Transverse colon (tissue), 3 donors: ENCODE measurements around the gene STYXL1.

ENCODE experiments used
- EP300 ChIP-seq: sonication (generic); formaldehyde crosslinking; IDR thresholded peaks from one replicate; pipeline ENCODE4 v1.6.1; 2017; ENCODE audit warnings: antibody characterized with exemption, low read depth
- TF ChIP-seq, protein P1 (sequence below), 5 experiments: fragments of 200-600 bp in 3 of 5; fragments of 450-650 bp in 2 of 5; sonication (generic) in 3 of 5; IDR thresholded peaks; 1 replicate in 2 of 5; 2 replicates in 3 of 5; pipeline ENCODE4 v1.5.1; 2016 to 2017; ENCODE audit warnings: antibody characterized with exemption in 5 of 5, inconsistent platforms in 3 of 5, mild to moderate bottlenecking in 2 of 5, moderate library complexity in 1 of 5

- TF ChIP-seq EP300, result no peak
- TF ChIP-seq, protein P1, sequence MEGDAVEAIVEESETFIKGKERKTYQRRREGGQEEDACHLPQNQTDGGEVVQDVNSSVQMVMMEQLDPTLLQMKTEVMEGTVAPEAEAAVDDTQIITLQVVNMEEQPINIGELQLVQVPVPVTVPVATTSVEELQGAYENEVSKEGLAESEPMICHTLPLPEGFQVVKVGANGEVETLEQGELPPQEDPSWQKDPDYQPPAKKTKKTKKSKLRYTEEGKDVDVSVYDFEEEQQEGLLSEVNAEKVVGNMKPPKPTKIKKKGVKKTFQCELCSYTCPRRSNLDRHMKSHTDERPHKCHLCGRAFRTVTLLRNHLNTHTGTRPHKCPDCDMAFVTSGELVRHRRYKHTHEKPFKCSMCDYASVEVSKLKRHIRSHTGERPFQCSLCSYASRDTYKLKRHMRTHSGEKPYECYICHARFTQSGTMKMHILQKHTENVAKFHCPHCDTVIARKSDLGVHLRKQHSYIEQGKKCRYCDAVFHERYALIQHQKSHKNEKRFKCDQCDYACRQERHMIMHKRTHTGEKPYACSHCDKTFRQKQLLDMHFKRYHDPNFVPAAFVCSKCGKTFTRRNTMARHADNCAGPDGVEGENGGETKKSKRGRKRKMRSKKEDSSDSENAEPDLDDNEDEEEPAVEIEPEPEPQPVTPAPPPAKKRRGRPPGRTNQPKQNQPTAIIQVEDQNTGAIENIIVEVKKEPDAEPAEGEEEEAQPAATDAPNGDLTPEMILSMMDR (IDR thresholded peaks at IDR 0.05), result no peak
Measured at GRCh38 chr7:76076995-76077394, 29.2 kb upstream of the STYXL1 start.
